ENCODE data around the gene NPAS3. TPM values are rescaled to one million over a fixed set of nuclear protein-coding genes. Genes with fewer than 3 reads are reported as not detected.

NPAS3 gene
- total RNA-seq, 2 donors from 2014 or later = 0.33 to 0.78 TPM

GRCh38 chr14:33165144-33165925, 226.7 kb downstream of the NPAS3 start:
- H3K4me3 ChIP-seq = no peak overlapping the region
- TF ChIP-seq, protein P1, sequence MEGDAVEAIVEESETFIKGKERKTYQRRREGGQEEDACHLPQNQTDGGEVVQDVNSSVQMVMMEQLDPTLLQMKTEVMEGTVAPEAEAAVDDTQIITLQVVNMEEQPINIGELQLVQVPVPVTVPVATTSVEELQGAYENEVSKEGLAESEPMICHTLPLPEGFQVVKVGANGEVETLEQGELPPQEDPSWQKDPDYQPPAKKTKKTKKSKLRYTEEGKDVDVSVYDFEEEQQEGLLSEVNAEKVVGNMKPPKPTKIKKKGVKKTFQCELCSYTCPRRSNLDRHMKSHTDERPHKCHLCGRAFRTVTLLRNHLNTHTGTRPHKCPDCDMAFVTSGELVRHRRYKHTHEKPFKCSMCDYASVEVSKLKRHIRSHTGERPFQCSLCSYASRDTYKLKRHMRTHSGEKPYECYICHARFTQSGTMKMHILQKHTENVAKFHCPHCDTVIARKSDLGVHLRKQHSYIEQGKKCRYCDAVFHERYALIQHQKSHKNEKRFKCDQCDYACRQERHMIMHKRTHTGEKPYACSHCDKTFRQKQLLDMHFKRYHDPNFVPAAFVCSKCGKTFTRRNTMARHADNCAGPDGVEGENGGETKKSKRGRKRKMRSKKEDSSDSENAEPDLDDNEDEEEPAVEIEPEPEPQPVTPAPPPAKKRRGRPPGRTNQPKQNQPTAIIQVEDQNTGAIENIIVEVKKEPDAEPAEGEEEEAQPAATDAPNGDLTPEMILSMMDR (IDR thresholded peaks at IDR 0.05) = no peak
- no peak for TF ChIP-seq POLR2A (IDR thresholded peaks at IDR 0.05)
- H3K36me3 ChIP-seq (replicated peaks in 1 of 2; ENCODE audit: insufficient read depth in 1 of 2, low read depth in 2 of 2) = no peaks in the 10 kb centered on the region
- no peak for DNase-seq
- no peaks in the 10 kb centered on the region for H3K4me1 ChIP-seq
- no peaks in the 10 kb centered on the region for H3K27me3 ChIP-seq
- WGBS, 2 donors = 42 to 44% methylated on average over 8 of the region's 8 CpGs
- ATAC-seq = no peak
- intact Hi-C loops (cut with DNase I) = no loop called here
- no peaks in the 10 kb centered on the region for H3K9me3 ChIP-seq
- no peak overlapping the region for H3K27ac ChIP-seq

DNA sequence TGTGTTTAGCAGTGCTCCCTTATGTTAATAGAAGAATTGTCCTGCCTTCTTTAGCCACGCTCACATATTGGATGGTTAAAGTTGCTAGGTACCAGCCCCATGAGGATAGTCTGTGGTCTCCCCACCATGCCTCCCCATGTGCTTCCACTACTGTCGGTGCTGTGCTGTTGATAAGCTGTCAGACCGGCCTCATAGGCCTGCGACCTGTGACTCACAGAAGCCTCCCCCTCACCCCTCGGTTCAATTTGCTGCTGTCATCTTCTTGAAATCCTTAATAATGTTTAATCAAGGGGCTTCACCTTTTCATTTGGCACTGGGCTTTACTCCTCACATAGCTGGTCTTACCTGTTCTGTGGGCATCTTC, 227.2 kb downstream of the NPAS3 start:
- H3K4me1 ChIP-seq = no peaks in the 10 kb centered on the region
- no peaks in the 10 kb centered on the region for H3K9me3 ChIP-seq
- intact Hi-C loops (cut with DNase I) = no loop called here
- H3K27me3 ChIP-seq = no peaks in the 10 kb centered on the region
- H3K27ac ChIP-seq = no peak overlapping the region
- DNase-seq (no peak), ATAC-seq (no peak)
- H3K36me3 ChIP-seq (replicated peaks in 1 of 2; ENCODE audit: insufficient read depth in 1 of 2, low read depth in 2 of 2) = no peaks in the 10 kb centered on the region
- WGBS, 2 donors = 91 to 92% methylated on average over 5 of the region's 5 CpGs
- TF ChIP-seq, protein P1 (IDR thresholded peaks at IDR 0.05) = no peak
- no peak for TF ChIP-seq POLR2A (IDR thresholded peaks at IDR 0.05)
- no peak overlapping the region for H3K4me3 ChIP-seq

GRCh38 chr14:33175951-33176350, 237.3 kb downstream of the NPAS3 start:
- H3K27me3 ChIP-seq = no peaks in the 10 kb centered on the region
- H3K4me3 ChIP-seq = no peak overlapping the region
- TF ChIP-seq, protein P1 (IDR thresholded peaks at IDR 0.05) = no peak
- TF ChIP-seq POLR2A (IDR thresholded peaks at IDR 0.05) = no peak
- DNase-seq (no peak), ATAC-seq (no peak)
- H3K4me1 ChIP-seq = no peaks in the 10 kb centered on the region
- H3K9me3 ChIP-seq = no peaks in the 10 kb centered on the region
- intact Hi-C loops (cut with DNase I) = no loop called here
- H3K27ac ChIP-seq = no peak overlapping the region
- H3K36me3 ChIP-seq (replicated peaks in 1 of 2; ENCODE audit: insufficient read depth in 1 of 2, low read depth in 2 of 2) = no peaks in the 10 kb centered on the region

DNA sequence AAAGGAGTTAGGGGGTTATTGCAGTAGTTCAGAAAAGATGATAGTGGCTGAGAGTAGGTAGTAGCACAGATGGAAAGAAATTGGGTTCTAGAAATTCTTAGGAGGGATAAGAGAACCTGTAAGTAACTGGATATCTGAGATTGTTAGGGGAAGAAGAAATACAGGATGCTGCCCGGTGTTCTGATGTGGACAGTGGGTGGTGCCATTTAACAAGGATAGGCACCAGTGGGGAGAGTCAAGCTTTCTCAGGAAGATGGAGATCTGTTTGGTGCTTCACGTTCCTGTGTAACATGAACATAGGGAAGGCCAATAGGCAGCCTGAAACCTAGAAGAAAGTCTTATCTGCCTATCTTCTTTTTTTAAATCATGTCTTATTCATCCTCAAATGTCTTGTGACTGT, 245.9 kb downstream of the NPAS3 start:
- intact Hi-C loops (cut with DNase I) = no loop called here
- Histone ChIP-seq H3K4me1 (no peaks in the 10 kb centered on the region), H3K36me3 (replicated peaks in 1 of 2; ENCODE audit: insufficient read depth in 1 of 2, low read depth in 2 of 2) (no peaks in the 10 kb centered on the region), H3K27me3 (no peaks in the 10 kb centered on the region), H3K27ac (no peak overlapping the region), H3K9me3 (no peaks in the 10 kb centered on the region), H3K4me3 (no peak overlapping the region)
- no peak for TF ChIP-seq POLR2A (IDR thresholded peaks at IDR 0.05)
- TF ChIP-seq, protein P1 (IDR thresholded peaks at IDR 0.05) = peak in 1 of 7 experiments; percentile 6
- WGBS, 2 donors = 45 to 63% methylated on average over 2 of the region's 2 CpGs
- DNase-seq (no peak), ATAC-seq (no peak)

DNA sequence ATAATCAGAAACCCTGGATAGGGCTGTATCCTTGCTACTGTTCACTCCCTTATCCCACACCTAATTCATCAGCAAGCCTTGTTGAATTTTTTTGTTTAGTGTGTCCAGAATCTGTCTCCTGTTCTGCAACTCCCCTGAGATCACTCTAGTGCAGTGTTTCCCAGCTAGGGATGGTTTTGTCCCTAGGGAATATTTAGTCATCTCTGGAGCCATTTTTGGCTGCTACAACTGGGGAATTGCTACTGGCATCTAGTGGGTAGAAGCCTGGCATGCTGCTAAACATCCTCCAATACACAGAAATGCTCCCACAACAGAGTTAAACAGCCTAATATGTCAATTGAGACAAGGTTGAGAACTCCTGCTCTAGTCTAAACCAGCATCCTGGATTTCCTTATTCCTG, 248.0 kb downstream of the NPAS3 start:
- no peaks in the 10 kb centered on the region for H3K9me3 ChIP-seq
- H3K4me1 ChIP-seq = no peaks in the 10 kb centered on the region
- intact Hi-C loops (cut with DNase I) = no loop called here
- no peaks in the 10 kb centered on the region for H3K36me3 ChIP-seq (replicated peaks in 1 of 2; ENCODE audit: insufficient read depth in 1 of 2, low read depth in 2 of 2)
- TF ChIP-seq, protein P1 (IDR thresholded peaks at IDR 0.05) = no peak
- H3K4me3 ChIP-seq = no peak overlapping the region
- no peaks in the 10 kb centered on the region for H3K27me3 ChIP-seq
- DNase-seq = no peak
- no peak for ATAC-seq
- no peak overlapping the region for H3K27ac ChIP-seq
